ENCODE results near the gene PRSS8.
A peak's percentile ranks its signal among the peaks of the same experiment; 100 is the strongest.

Gene PRSS8

DNA sequence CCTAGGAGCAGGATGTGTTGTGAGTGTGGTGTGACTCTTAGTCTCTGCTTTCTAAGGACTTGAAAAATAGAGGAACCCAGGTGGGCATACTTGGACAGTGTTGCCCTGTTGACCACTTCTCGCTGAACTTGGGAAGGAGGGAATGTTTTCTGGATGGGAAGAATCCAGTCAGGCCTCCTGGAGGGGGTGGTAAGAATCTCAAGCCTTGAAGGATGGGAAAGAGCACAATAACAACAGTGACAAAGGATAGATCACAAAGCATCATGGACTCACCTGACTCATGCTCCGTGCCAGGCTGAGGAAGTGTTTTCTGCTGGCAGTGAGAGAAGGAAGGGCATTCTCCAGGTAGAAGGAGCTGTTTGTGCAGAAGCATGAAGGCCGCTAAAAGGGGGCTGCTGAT, 9.7 kb downstream of the PRSS8 start:
- Histone ChIP-seq H3K9me3 (ENCODE audit: control insufficient read depth, insufficient read depth, low read length) (no peaks in the 10 kb centered on the region), H3K27me3 (ENCODE audit: control insufficient read depth, insufficient read depth, low read length) (no peaks in the 10 kb centered on the region), H3K4me1 (ENCODE audit: control insufficient read depth, insufficient read depth, low read length) (0 out of 2 replicates have a peak, but pooled peaks cover 3% of the 10 kb centered on the region), H3K4me3 (ENCODE audit: low read depth, low read length) (no peak overlapping the region), H3K27ac (ENCODE audit: low read depth, low read length) (no peak overlapping the region), H3K36me3 (ENCODE audit: control insufficient read depth, insufficient read depth, low read length) (peaks cover 30% of the 10 kb centered on the region), H3K9ac (ENCODE audit: low read depth, low read length) (no peak overlapping the region)

DNA sequence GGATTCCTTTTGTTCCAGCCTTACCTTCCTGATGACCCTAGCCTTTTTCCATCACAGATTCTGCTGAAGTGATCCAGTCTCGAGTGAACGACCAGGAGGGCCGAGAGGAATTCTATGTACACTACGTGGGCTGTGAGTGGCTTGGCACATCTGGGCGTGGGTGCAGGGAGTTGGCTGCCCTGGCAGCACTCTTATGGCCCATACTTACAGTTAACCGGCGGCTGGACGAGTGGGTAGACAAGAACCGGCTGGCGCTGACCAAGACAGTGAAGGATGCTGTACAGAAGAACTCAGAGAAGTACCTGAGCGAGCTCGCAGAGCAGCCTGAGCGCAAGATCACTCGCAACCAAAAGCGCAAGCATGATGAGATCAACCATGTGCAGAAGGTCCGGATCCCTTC, 15.4 kb downstream of the PRSS8 start:
- Histone ChIP-seq H3K36me3 (ENCODE audit: control insufficient read depth, insufficient read depth, low read length) (peaks cover 43% of the 10 kb centered on the region), H3K4me1 (ENCODE audit: control insufficient read depth, insufficient read depth, low read length) (no peaks in the 10 kb centered on the region), H3K4me3 (ENCODE audit: low read depth, low read length) (no peak overlapping the region), H3K9me3 (ENCODE audit: control insufficient read depth, insufficient read depth, low read length) (no peaks in the 10 kb centered on the region), H3K9ac (ENCODE audit: low read depth, low read length) (no peak overlapping the region), H3K27me3 (ENCODE audit: control insufficient read depth, insufficient read depth, low read length) (no peaks in the 10 kb centered on the region), H3K27ac (ENCODE audit: low read depth, low read length) (no peak overlapping the region)

DNA sequence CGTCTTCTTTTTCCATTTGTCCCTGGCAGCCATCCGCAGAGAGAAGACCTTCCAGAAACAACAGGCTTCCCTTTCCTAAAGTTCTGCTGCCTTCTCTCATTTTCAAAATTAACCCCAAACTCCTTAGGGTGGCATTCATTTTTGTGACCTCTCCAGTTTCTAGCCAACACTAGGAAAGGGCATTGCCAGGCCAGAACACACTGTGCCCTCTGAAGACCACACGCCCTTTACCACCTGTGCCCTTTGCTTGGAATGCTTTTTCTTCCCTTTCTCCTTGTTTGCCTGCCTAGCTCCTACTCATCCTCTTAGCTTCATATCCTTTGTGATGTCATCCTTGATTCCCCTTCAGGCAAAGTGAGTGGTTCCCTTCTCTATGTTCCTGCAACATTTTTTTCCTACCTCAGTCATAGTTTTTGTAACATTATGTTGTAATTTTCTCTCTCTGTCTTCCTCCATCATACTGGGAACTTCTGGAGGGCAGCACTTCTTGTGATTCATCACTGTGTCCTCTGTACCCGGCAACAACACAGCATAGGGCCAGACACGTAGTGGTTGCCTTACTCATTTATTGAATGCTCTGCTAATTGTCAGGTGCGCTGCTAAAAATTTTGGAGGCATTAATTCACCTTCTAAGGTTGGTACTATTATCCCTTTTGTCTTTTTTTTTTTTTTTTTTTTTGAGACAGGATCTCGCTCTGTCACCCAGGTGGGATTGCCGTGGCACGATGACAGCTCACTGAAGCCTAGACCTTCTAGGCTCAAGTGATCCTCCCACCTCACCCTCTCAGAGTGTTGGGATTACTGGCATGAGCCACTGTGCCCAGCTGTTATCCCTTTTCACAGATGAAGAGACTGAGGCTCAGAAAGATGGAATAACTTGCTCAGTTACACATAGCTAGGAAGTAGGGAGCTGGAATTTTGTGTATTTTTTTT, 17.0 kb downstream of the PRSS8 start:
- Histone ChIP-seq H3K27me3 (ENCODE audit: control insufficient read depth, insufficient read depth, low read length) (no peaks in the 10 kb centered on the region), H3K27ac (ENCODE audit: low read depth, low read length) (peak overlapping the region; percentile 66), H3K4me1 (ENCODE audit: control insufficient read depth, insufficient read depth, low read length) (no peaks in the 10 kb centered on the region)

DNA sequence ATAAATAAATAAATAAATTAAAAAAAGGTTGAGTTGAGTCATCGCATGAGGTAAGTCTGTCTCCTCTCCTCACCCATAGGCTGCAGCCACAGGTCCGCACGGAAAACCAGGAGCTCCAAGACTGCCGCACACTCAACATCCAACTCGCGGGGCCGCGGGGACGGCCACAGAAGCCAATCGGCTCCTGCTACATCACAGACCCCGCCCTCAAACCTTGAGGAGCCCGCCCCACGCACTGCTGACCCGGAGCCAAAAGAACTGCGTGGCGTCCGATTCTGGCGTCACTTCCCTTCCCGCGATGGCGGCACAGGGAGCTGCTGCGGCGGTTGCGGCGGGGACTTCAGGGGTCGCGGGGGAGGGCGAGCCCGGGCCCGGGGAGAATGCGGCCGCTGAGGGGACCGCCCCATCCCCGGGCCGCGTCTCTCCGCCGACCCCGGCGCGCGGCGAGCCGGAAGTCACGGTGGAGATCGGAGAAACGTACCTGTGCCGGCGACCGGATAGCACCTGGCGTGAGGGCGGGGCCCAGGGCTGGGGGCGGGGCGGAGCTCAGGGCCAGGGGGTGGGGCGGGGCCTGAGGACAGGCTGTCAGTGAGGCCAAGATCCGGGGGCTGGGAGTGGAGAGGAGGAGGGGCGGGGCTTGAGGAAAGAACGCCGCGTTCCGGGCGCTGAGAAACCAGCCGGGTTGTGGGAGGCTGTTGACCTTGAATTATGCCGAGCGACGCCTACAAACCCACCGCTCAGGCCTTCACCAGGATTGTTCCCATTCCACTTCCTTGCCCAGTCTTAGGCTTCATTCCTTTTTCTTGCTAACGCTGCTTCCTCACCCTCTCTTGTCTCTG, 17.9 kb downstream of the PRSS8 start, which contains the start of gene KAT8:
KAT8 (plus strand) TSS at position 281 of the 839 bp plus-strand sequence; CDS start at position 299, 18 bp downstream.
- H3K4me1 ChIP-seq (ENCODE audit: control insufficient read depth, insufficient read depth, low read length) = no peaks in the 10 kb centered on the region
- H3K27ac ChIP-seq (ENCODE audit: low read depth, low read length) = peak within 1 kb of the TSS; percentile 97
- peak within 1 kb of the TSS; percentile 84 for H3K9ac ChIP-seq (ENCODE audit: low read depth, low read length)
- peak within 1 kb of the TSS; percentile 93 for H3K4me3 ChIP-seq (ENCODE audit: low read depth, low read length)
- no peaks in the 10 kb centered on the region for H3K9me3 ChIP-seq (ENCODE audit: control insufficient read depth, insufficient read depth, low read length)
- no peaks in the 10 kb centered on the region for H3K27me3 ChIP-seq (ENCODE audit: control insufficient read depth, insufficient read depth, low read length)
- peaks cover 40% of the 10 kb centered on the region for H3K36me3 ChIP-seq (ENCODE audit: control insufficient read depth, insufficient read depth, low read length)

More for the DNA sequence above, 17.0 kb downstream of the PRSS8 start:
- H3K9me3 ChIP-seq (ENCODE audit: control insufficient read depth, insufficient read depth, low read length) = no peaks in the 10 kb centered on the region
- H3K36me3 ChIP-seq (ENCODE audit: control insufficient read depth, insufficient read depth, low read length) = peaks cover 36% of the 10 kb centered on the region
- peak overlapping the region; percentile 70; the same call in 1 of the 2 replicates for H3K9ac ChIP-seq (ENCODE audit: low read depth, low read length)
- peak overlapping the region; percentile 93 for H3K4me3 ChIP-seq (ENCODE audit: low read depth, low read length)

DNA sequence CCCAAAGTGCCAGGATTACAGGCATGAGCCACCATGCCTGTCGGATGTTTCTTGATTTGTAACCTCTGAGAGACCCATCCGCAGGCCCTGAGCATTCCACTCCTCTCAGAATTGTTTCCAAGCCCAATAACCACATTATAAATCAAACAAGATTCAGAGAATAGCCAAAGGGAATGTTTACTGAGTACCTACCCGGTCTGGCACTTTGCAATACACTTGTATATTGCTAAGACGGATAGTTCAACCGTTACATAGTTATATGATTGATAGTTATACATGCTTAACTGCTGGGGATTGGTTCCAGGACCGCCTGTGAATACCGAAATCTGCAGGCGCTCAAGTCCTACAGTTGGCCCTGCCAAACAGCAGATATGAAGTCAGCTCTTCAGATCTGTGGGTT, 21.1 kb downstream of the PRSS8 start:
- Histone ChIP-seq H3K9me3 (ENCODE audit: control insufficient read depth, insufficient read depth, low read length) (no peaks in the 10 kb centered on the region), H3K4me3 (ENCODE audit: low read depth, low read length) (no peak overlapping the region), H3K9ac (ENCODE audit: low read depth, low read length) (no peak overlapping the region), H3K27me3 (ENCODE audit: control insufficient read depth, insufficient read depth, low read length) (no peaks in the 10 kb centered on the region), H3K36me3 (ENCODE audit: control insufficient read depth, insufficient read depth, low read length) (peaks cover 42% of the 10 kb centered on the region), H3K4me1 (ENCODE audit: control insufficient read depth, insufficient read depth, low read length) (no peaks in the 10 kb centered on the region), H3K27ac (ENCODE audit: low read depth, low read length) (no peak overlapping the region)

DNA sequence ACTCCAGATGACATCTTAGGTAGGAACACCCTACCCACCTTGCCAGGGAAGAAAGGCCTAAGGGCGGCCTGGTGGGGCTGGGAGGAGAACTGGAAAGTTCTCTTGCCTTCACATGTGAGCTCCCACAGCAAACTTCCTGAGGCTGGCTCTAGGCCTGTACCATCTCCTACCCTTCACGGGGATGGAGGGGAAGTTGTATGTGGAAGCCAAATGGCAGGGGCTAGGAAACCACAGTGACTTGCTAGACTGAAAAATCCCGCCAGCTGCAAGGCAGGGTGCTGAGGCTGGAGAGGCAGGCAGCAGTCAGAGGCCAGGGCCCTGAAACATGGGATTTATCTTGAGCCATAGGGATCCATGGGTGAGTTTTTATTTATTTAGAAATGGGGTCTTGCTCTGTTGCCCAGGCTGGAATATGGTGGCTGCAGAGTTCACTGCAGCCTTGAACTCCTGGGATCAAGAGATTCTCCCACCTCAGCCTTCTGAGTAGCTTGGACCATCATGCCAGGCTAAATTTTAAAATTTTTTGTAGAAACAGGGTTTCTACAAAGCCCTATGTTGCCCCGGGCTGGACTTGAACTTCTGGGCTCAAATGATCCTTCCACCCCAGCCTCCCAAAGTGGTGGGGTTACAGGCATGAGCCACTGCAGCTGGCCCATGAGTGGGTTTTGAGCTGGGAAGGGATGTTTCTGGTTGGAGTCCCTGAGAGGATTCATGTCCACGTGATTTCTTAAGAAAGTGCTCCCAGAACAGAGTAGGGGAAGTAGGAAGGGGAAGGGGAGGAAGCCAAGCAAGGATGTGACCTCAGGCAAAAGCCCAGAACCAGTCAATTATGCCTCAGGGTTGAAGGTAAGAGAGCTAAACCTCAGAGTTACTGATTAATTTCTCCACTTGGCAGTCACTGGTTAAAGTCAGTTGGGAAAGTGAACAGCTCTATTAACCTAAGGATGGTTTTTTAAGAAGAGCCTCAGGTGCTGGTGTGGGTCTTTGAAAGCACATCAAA, 22.1 kb downstream of the PRSS8 start:
- H3K9ac ChIP-seq (ENCODE audit: low read depth, low read length) = no peak overlapping the region
- H3K36me3 ChIP-seq (ENCODE audit: control insufficient read depth, insufficient read depth, low read length) = peaks cover 35% of the 10 kb centered on the region
- no peaks in the 10 kb centered on the region for H3K4me1 ChIP-seq (ENCODE audit: control insufficient read depth, insufficient read depth, low read length)
- no peak overlapping the region for H3K27ac ChIP-seq (ENCODE audit: low read depth, low read length)
- no peaks in the 10 kb centered on the region for H3K9me3 ChIP-seq (ENCODE audit: control insufficient read depth, insufficient read depth, low read length)
- no peak overlapping the region for H3K4me3 ChIP-seq (ENCODE audit: low read depth, low read length)
- no peaks in the 10 kb centered on the region for H3K27me3 ChIP-seq (ENCODE audit: control insufficient read depth, insufficient read depth, low read length)

DNA sequence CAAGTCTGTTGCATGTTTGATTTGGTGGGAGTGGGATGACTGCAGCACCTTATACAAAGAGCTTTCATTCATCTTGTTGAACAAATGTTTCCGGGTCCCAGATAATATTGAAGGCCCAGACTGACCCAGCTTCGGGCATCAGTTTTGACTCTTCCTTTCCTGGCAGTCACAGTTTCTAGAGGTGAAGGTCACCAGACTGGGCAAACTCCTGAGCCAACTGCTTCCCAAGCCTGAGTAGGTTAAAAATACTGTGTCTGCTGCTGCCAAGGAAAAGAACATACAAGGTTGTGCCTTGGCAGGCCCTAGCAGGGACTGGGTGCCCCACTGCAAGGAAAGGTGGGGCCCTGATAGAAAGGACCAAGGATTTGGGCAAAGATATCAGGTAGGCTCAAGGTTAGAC, 22.8 kb downstream of the PRSS8 start:
- peaks cover 4% of the 10 kb centered on the region; the same call in 1 of the 2 replicates for H3K4me1 ChIP-seq (ENCODE audit: control insufficient read depth, insufficient read depth, low read length)

DNA sequence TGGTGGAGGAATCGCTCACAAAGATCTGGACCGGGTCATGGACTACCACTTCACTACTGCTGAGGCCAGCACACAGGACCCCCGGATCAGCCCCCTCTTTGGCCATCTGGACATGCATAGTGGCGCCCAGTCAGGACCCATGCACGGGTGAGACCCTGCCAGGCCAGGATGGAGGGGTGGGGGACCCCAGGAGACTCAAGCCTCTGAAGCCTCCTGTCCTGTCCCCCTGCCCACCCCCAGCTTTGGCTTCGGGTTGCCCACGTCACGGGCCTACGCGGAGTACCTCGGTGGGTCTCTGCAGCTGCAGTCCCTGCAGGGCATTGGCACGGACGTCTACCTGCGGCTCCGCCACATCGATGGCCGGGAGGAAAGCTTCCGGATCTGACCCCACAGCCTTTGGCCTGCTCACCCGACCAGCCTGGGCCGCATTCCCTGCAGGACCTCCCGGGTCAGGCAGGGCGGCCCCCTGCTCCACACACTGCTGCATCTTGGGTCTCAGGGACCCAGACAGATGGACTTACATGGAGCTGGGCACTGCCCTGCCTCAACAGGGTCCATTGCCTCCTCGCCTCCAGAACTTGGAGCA, 23.6 kb downstream of the PRSS8 start:
- peaks cover 35% of the 10 kb centered on the region for H3K36me3 ChIP-seq (ENCODE audit: control insufficient read depth, insufficient read depth, low read length)

More for the DNA sequence above, 22.8 kb downstream of the PRSS8 start:
- Histone ChIP-seq H3K4me3 (ENCODE audit: low read depth, low read length) (no peak overlapping the region), H3K9me3 (ENCODE audit: control insufficient read depth, insufficient read depth, low read length) (no peaks in the 10 kb centered on the region), H3K9ac (ENCODE audit: low read depth, low read length) (no peak overlapping the region), H3K27ac (ENCODE audit: low read depth, low read length) (no peak overlapping the region), H3K36me3 (ENCODE audit: control insufficient read depth, insufficient read depth, low read length) (peaks cover 35% of the 10 kb centered on the region), H3K27me3 (ENCODE audit: control insufficient read depth, insufficient read depth, low read length) (no peaks in the 10 kb centered on the region)

DNA sequence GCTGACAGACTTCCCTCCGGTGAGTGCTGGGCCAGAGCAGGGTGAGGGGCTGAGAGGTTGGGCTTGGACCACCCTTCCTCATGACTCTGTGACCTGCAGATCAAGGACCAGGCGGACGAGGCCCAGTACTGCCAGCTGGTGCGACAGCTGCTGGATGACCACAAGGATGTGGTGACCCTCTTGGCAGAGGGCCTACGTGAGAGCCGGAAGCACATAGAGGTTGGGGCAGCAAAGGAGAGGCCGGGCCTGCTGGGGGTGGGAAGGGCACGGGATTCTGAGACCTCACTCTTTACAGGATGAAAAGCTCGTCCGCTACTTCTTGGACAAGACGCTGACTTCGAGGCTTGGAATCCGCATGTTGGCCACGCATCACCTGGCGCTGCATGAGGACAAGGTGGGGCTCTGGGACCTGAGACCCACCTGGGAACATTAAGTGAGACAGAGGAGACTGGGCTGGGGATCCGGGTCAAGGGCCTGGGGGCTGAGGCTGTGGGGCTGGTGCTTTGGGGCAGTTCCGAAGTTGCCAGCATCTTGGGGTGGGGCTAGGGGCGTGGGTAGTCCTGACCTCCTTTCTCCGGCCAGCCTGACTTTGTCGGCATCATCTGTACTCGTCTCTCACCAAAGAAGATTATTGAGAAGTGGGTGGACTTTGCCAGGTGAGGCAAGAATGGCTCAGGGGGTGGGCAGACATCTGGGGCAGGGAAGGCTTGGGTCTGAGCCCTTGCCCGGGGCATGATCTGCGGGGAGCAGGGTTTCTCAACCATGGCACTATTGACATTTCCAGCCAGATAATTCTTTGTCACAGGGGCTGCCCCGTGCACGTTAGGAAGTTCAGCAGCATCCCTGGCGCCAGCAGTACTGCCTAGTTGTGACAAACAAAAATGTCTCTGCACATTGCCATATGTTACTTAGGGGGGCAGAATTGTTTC, 25.2 kb downstream of the PRSS8 start:
- Histone ChIP-seq H3K27ac (ENCODE audit: low read depth, low read length) (no peak overlapping the region), H3K36me3 (ENCODE audit: control insufficient read depth, insufficient read depth, low read length) (peaks cover 35% of the 10 kb centered on the region), H3K4me3 (ENCODE audit: low read depth, low read length) (no peak overlapping the region), H3K9me3 (ENCODE audit: control insufficient read depth, insufficient read depth, low read length) (no peaks in the 10 kb centered on the region), H3K27me3 (ENCODE audit: control insufficient read depth, insufficient read depth, low read length) (no peaks in the 10 kb centered on the region), H3K4me1 (ENCODE audit: control insufficient read depth, insufficient read depth, low read length) (peaks cover 6% of the 10 kb centered on the region), H3K9ac (ENCODE audit: low read depth, low read length) (no peak overlapping the region)

More for the DNA sequence above, 23.6 kb downstream of the PRSS8 start:
- Histone ChIP-seq H3K9ac (ENCODE audit: low read depth, low read length) (no peak overlapping the region), H3K4me3 (ENCODE audit: low read depth, low read length) (no peak overlapping the region), H3K27me3 (ENCODE audit: control insufficient read depth, insufficient read depth, low read length) (no peaks in the 10 kb centered on the region), H3K27ac (ENCODE audit: low read depth, low read length) (no peak overlapping the region), H3K9me3 (ENCODE audit: control insufficient read depth, insufficient read depth, low read length) (no peaks in the 10 kb centered on the region), H3K4me1 (ENCODE audit: control insufficient read depth, insufficient read depth, low read length) (peaks cover 6% of the 10 kb centered on the region; the same call in 1 of the 2 replicates)

Measured in HUES48 (cell line).